OCI-LY7 (cell line): ENCODE data around the gene SNRNP27. TPM values are rescaled to one million over a fixed set of nuclear protein-coding genes. Genes with fewer than 3 reads are reported as not detected.

Experiments
- BruUV-seq: library from RNA; stranded (reverse); fragments of 400-500 nt; replicated peaks from 2 replicates; lab custom pipeline; 2021; lab: Mats Ljungman, UMichigan
- CTCF ChIA-PET: fragments of 300-600 bp; sonication (Branson Sonifier 250); formaldehyde crosslinking; loops from one replicate; lab custom pipeline; 2022; ENCODE audit warnings: antibody characterized with exemption; ENCODE audit not compliant: unreplicated experiment; lab: Charles Lee
- POLR2A ChIA-PET: fragments of 300-600 bp; sonication (Branson Sonifier 250); formaldehyde crosslinking; loops from one replicate; lab custom pipeline; 2022; ENCODE audit warnings: antibody characterized with exemption; lab: Charles Lee
- DNase-seq: peaks from one replicate; pipeline ENCODE4 v3.0.0-alpha.2; 2015; ENCODE audit warnings: low spot score
- H2AFZ ChIP-seq: fragments of 200-600 bp; sonication (generic), shearing (Covaris generic); 2 replicates; pipeline ENCODE4 v1.6.1; 2014; ENCODE audit warnings: mild to moderate bottlenecking, antibody characterized with exemption, low read length, moderate library complexity
- H3K27ac ChIP-seq: fragments of 200-600 bp; sonication (generic); 2 replicates; pipeline ENCODE4 v1.5.1; 2014; ENCODE audit warnings: mixed run types, low read depth, mild to moderate bottlenecking, moderate library complexity, low read length, inconsistent platforms; ENCODE audit not compliant: poor library complexity, severe bottlenecking
- H3K36me3 ChIP-seq: fragments of 200-600 bp; sonication (generic); 2 replicates; pipeline ENCODE4 v1.6.1; 2014; ENCODE audit warnings: mild to moderate bottlenecking, antibody characterized with exemption, low read length, moderate library complexity, mixed read lengths; ENCODE audit not compliant: insufficient read depth
- H3K4me1 ChIP-seq: fragments of 200-600 bp; sonication (generic); 2 replicates; pipeline ENCODE4 v1.5.1; 2014; ENCODE audit warnings: mild to moderate bottlenecking, low read length; ENCODE audit not compliant: insufficient read depth, poor library complexity, severe bottlenecking
- H3K4me2 ChIP-seq: fragments of 200-600 bp; sonication (generic); 2 replicates; pipeline ENCODE4 v1.6.1; 2014; ENCODE audit warnings: mild to moderate bottlenecking, low read length
- H3K4me3 ChIP-seq: fragments of 200-600 bp; sonication (generic); 2 replicates; pipeline ENCODE4 v1.5.1; 2014; ENCODE audit warnings: mild to moderate bottlenecking, low read depth, low read length; ENCODE audit not compliant: poor library complexity, severe bottlenecking
- H3K79me2 ChIP-seq: fragments of 200-600 bp; sonication (generic); 2 replicates; pipeline ENCODE4 v1.6.1; 2016; ENCODE audit warnings: low read depth, mild to moderate bottlenecking, low read length, moderate library complexity, mixed read lengths; ENCODE audit not compliant: insufficient read depth
- H3K9me2 ChIP-seq: fragments of 200-600 bp; sonication (generic); 2 replicates; pipeline ENCODE4 v1.6.1; 2016; ENCODE audit warnings: mild to moderate bottlenecking, low read length, mixed read lengths; ENCODE audit not compliant: insufficient read depth
- H3K9me3 ChIP-seq: fragments of 200-600 bp; sonication (generic); 2 replicates; pipeline ENCODE4 v1.6.1; 2014; ENCODE audit warnings: mild to moderate bottlenecking, mixed run types, low read length, mixed read lengths
- H4K20me1 ChIP-seq: fragments of 200-600 bp; sonication (generic); 2 replicates; pipeline ENCODE4 v1.6.1; 2014; ENCODE audit warnings: mild to moderate bottlenecking, antibody characterized with exemption, low read length, moderate library complexity, mixed read lengths; ENCODE audit not compliant: insufficient read depth
- EZH2phosphoT487 ChIP-seq: fragments of 200-600 bp; sonication (generic); IDR thresholded peaks from 2 replicates; pipeline ENCODE4 v1.6.1; 2018; ENCODE audit warnings: low read depth, borderline replicate concordance, mild to moderate bottlenecking, mixed run types, antibody characterized with exemption, low read length, moderate library complexity, mixed read lengths
- intact Hi-C: fragments of 100-400 bp; cut with micrococcal nuclease; formaldehyde crosslinking; loops from one replicate; pipeline ENCODE4 v1.10.0; 2022; ENCODE audit not compliant: unreplicated experiment
- total RNA-seq, 2 experiments: library from RNA; depleted of rRNA in 1 of 2; stranded (reverse); fragments of >200 nt in 1 of 2; shearing (Covaris generic) in 1 of 2; gene quantifications; 2 replicates each; pipeline ENCODE4 v1.2.3, GENCODE V29; 2014 to 2022
- TF ChIP-seq, protein P1 (sequence below): fragments of 200-600 bp; sonication (generic); conservative IDR thresholded peaks from 2 replicates; pipeline ENCODE4 v1.5.1; 2014; ENCODE audit warnings: mild to moderate bottlenecking, antibody characterized with exemption, low read length, moderate library complexity, mixed read lengths

SNRNP27 gene
- total RNA-seq, 2 experiments from 2014 or later, result 42.2 to 76.0 TPM

DNA sequence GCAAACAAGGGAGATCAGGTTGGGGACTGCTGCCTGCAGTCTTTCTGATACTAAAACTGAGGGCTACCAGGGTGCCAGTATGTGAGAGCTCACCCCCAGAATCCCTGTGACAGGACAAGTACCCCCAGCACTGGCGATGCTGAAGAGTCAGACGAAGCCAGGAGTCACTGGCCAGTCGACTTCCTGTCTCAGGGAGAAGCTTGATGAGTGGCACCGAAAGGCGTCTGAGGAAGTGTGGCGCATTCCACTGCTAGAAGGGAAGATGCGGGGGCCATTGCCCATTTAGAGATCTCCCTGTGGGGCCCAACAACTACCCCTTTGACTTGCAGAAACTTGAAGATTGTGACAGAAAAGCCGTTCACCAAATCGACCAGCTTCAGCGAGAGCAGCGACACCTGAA, 43.1 kb downstream of the SNRNP27 start:
- no peak overlapping the region for H2AFZ ChIP-seq
- TF ChIP-seq EZH2phosphoT487, result no peak
- TF ChIP-seq, protein P1, sequence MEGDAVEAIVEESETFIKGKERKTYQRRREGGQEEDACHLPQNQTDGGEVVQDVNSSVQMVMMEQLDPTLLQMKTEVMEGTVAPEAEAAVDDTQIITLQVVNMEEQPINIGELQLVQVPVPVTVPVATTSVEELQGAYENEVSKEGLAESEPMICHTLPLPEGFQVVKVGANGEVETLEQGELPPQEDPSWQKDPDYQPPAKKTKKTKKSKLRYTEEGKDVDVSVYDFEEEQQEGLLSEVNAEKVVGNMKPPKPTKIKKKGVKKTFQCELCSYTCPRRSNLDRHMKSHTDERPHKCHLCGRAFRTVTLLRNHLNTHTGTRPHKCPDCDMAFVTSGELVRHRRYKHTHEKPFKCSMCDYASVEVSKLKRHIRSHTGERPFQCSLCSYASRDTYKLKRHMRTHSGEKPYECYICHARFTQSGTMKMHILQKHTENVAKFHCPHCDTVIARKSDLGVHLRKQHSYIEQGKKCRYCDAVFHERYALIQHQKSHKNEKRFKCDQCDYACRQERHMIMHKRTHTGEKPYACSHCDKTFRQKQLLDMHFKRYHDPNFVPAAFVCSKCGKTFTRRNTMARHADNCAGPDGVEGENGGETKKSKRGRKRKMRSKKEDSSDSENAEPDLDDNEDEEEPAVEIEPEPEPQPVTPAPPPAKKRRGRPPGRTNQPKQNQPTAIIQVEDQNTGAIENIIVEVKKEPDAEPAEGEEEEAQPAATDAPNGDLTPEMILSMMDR, result no peak
- no peaks in the 10 kb centered on the region for H4K20me1 ChIP-seq
- H3K4me3 ChIP-seq, result no peak overlapping the region
- H3K4me1 ChIP-seq, result peaks cover 10% of the 10 kb centered on the region
- ChIA-PET CTCF (no interaction called here), POLR2A (interaction anchor here (0.5 kb wide), 1 partner anchor 136 kb away, joined by 3 read pairs; no protein-coding TSS in a partner anchor)
- no TSS peak for BruUV-seq
- H3K27ac ChIP-seq, result no peak overlapping the region
- intact Hi-C loops, result no loop called here
- H3K9me2 ChIP-seq, result no peaks in the 10 kb centered on the region
- DNase-seq, result no peak
- H3K36me3 ChIP-seq, result no peaks in the 10 kb centered on the region
- H3K79me2 ChIP-seq, result no peaks in the 10 kb centered on the region
- H3K9me3 ChIP-seq, result no peaks in the 10 kb centered on the region
- H3K4me2 ChIP-seq, result no peak overlapping the region

DNA sequence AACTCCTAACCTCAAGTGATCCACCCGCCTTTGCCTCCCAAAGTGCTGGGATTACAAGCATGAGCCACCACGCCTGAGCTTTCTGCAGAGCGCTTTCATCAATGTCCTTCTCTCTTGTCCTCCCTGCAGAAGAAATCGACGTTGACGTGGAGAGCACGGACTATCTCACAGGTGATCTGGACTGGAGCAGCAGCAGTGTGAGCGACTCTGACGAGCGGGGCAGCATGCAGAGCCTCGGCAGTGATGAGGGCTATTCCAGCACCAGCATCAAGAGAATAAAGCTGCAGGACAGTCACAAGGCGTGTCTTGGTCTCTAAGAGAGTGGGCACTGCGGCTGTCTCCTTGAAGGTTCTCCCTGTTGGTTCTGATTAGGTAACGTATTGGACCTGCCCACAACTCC, 44.2 kb downstream of the SNRNP27 start:
- BruUV-seq, result no TSS peak
- Histone ChIP-seq H3K9me3 (no peaks in the 10 kb centered on the region), H3K4me3 (no peak overlapping the region), H3K36me3 (no peaks in the 10 kb centered on the region), H3K27ac (no peak overlapping the region), H4K20me1 (no peaks in the 10 kb centered on the region), H3K9me2 (no peaks in the 10 kb centered on the region), H3K4me1 (peaks cover 9% of the 10 kb centered on the region), H2AFZ (no peak overlapping the region), H3K79me2 (no peaks in the 10 kb centered on the region), H3K4me2 (no peak overlapping the region)
- CTCF ChIA-PET, result no interaction called here
- TF ChIP-seq EZH2phosphoT487, result no peak
- TF ChIP-seq, protein P1, result no peak
- POLR2A ChIA-PET, result interaction anchor here (0.6 kb wide), 1 partner anchor 46 kb away, joined by 4 read pairs; no protein-coding TSS in a partner anchor
- no peak for DNase-seq
- intact Hi-C loops, result no loop called here

DNA sequence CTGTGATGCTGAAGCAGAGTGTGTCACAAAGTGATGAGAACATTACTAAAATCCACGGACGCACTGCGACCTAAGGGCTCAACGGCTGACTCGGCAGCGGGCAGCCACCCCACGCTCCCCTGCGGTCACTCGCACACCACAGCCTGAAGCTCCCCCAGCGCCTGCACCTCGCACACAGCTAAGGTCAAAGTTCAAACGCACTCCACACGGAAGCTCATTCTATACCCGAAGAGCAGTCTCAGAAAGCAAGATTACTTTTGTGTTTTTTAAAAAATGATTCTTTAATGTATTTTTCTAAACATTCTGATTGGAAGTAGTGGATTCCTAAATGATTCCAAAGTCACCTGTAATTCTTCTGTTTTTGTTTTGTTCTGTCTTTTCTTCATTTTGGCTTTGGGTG, 46.0 kb downstream of the SNRNP27 start:
- Histone ChIP-seq H3K79me2 (no peaks in the 10 kb centered on the region), H3K4me1 (no peaks in the 10 kb centered on the region), H3K27ac (no peak overlapping the region), H3K4me2 (no peak overlapping the region), H3K9me3 (no peaks in the 10 kb centered on the region), H3K4me3 (no peak overlapping the region), H3K9me2 (no peaks in the 10 kb centered on the region), H4K20me1 (no peaks in the 10 kb centered on the region), H3K36me3 (no peaks in the 10 kb centered on the region), H2AFZ (no peak overlapping the region)
- POLR2A ChIA-PET, result interaction anchor here (0.6 to 1.0 kb wide), 2 partner anchors 8 to 183 kb away, joined by 3 read pairs; no protein-coding TSS in a partner anchor
- no peak for TF ChIP-seq EZH2phosphoT487
- TF ChIP-seq, protein P1, result no peak
- CTCF ChIA-PET, result no interaction called here
- no TSS peak for BruUV-seq
- DNase-seq, result no peak
- intact Hi-C loops, result no loop called here
